MG63 (cell line): ENCODE data around the gene NUP210. TPM values are rescaled to one million over a fixed set of nuclear protein-coding genes. Genes with fewer than 3 reads are reported as not detected.
"Not testable (repeated sequence)": the region's sequence is repeated elsewhere in the genome, so short reads cannot be mapped to it uniquely, and the experiment has no call there.

Source experiments
- DNase-seq: peaks from one replicate; pipeline ENCODE4 v3.0.0-alpha.2; 2020
- H3K27me3 ChIP-seq: fragments of 250-450 bp; sonication (Bioruptor Pico); 2 replicates; pipeline ENCODE4 v1.5.1; 2020; ENCODE audit warnings: mild to moderate bottlenecking, moderate library complexity
- H3K36me3 ChIP-seq: fragments of 250-450 bp; sonication (Bioruptor Pico); 2 replicates; pipeline ENCODE4 v1.5.1; 2020; ENCODE audit warnings: mild to moderate bottlenecking, moderate library complexity
- H3K4me3 ChIP-seq: fragments of 250-450 bp; sonication (Bioruptor Pico); 2 replicates; pipeline ENCODE4 v1.5.1; 2020; ENCODE audit warnings: mild to moderate bottlenecking, moderate library complexity
- H3K9me3 ChIP-seq: fragments of 250-450 bp; sonication (Bioruptor Pico); 2 replicates; pipeline ENCODE4 v1.5.1; 2020; ENCODE audit warnings: mild to moderate bottlenecking, moderate library complexity
- total RNA-seq: library from RNA; depleted of rRNA; stranded (reverse); fragments of >200 nt; shearing (Covaris generic); gene quantifications from 2 replicates; pipeline ENCODE4 v1.2.3, GENCODE V29; 2014; ENCODE audit warnings: low replicate concordance; rRNA removed

Gene NUP210
- 14.6 and 16.4 TPM in 2 replicates for total RNA-seq

DNA sequence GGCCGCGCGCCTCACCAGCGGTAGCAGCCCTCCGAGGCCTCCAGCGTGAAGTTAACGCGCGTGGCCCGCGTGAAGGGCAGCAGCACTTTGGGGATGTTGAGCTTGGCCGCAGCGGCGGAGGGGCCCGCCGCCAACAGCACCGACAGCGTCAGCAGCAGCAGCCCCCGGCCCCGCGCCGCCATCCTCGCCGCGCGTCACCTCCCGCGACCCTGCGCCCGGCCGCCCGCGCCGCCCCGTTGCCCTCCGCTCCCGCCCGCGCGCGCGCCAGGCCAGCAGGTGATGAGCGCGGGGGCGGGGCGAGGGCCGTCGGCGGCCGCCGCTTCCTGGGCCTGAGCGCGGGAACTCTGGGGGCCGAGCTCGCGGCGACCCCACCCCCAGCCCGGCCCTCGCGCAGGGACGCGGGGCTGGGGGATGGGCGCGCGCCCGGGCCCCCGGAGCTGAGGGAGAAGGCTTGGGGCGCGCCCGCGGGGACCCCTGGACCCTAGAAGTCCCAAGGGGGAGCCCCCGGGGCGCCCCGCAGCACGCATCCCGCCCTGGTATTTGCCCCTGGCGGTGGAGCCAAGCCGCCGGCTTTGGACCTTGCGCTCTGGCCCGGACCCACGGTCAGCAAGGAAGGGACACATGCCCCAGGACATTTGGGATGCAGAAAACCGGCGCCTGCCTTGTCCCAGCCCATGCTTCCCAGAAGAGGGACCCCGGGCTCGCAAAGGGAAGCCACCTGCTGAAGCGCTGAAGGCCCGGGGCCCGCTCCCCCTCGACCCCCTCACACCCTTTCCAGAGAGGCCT, at the start of gene NUP210:
NUP210 (minus strand) TSS at position 278 of the 786 bp plus-strand sequence; CDS start at position 182, 96 bp downstream.
- Histone ChIP-seq H3K4me3 (peak within 1 kb of the TSS; percentile 50), H3K36me3 (no peaks in the 10 kb centered on the region), H3K27me3 (no peaks in the 10 kb centered on the region), H3K9me3 (no peaks in the 10 kb centered on the region)
- peak; percentile 38 for DNase-seq

DNA sequence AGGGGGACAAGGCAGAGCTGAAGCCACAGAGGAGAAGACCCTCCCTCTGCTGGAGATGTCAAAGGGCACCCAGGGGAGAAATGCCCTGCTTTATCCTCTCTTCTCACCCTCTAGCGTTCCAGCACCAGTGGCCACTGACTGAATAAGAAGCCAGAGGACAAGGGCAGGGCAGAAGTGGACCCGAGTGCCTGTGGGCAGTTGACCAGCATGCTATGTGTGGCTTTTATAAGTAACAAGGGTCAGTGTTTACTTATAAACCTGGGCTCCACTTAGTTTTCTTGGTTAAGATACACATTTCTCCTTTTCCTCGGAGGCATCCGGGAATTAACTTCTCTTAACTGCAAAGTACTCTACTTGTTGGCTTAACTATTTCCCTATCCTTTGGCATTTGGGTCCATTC, 46.7 kb upstream of the NUP210 start:
- Histone ChIP-seq H3K9me3 (no peaks in the 10 kb centered on the region), H3K27me3 (no peaks in the 10 kb centered on the region), H3K36me3 (no peaks in the 10 kb centered on the region), H3K4me3 (no peak overlapping the region)
- DNase-seq: no peak

DNA sequence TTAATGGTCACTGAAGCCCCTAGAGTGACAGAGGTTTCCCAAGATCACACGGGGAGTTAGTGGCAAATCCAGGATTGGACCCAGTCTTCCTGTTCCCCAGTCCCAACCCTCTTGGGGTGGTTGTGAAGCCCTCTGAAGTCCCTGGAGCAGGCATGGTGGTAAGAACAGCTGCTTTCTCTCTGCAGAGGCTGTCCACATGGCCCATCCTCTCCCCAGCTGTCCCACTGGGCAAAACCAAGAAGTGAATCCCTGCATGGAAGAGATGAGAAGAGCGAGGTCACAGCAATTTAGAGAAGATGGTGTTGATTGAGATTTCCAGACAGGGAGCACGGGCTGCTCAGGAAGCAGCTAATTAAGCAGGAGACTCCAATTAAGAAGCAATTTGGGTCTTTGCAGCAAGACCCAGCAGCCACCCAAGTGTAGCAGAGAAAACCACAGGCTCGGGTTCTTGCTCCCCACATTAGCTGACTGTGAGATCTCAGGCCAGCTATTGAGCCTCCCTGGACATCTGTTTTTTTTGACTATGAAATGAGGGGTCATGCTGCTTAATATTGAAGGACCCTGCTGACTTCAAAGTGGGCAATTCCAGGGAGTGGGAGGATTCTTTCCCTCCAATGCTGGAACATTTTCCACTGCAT, 45.2 kb upstream of the NUP210 start:
- Histone ChIP-seq H3K4me3 (no peak overlapping the region), H3K9me3 (no peaks in the 10 kb centered on the region), H3K36me3 (no peaks in the 10 kb centered on the region), H3K27me3 (no peaks in the 10 kb centered on the region)
- DNase-seq: no peak

DNA sequence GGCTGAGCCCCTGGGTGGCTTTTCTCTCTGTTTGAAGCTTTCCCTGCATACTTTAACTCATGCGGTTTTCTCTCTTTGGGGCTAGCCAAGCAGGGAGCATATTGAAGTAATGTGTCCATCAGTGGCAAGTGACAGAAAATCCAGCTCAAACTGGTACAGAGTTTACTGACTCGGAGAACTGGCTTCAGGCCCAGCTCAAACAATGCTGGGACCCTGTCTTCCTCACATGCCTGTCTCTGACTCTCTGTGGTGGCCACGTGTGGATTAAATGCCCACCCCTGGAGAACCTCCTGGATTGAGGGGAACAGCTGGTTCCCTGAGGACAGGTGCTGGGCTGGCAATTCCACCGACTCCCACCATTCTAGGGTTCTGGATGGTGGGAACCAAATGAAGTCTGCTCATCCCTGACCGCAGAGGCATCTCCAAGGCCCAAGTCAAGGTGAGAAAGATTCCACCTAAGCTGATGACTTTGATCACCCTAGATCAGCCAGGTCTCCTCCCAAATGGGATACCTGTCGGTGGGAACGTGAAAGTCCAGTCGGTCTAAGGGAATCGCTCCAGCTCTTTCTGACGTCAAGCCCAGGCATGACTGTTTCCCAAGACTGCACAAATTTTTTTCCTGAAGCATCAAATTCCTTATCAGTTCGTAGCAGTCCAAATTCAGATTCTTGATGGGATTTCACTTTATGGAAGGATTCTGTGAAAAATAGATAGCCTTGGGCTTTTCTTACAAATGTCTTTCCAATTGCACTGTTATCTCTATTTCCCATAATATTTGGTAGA, 43.7 kb upstream of the NUP210 start:
- no peaks in the 10 kb centered on the region for H3K27me3 ChIP-seq
- no peaks in the 10 kb centered on the region for H3K9me3 ChIP-seq
- no peaks in the 10 kb centered on the region for H3K36me3 ChIP-seq
- H3K4me3 ChIP-seq: no peak overlapping the region
- DNase-seq: no peak

DNA sequence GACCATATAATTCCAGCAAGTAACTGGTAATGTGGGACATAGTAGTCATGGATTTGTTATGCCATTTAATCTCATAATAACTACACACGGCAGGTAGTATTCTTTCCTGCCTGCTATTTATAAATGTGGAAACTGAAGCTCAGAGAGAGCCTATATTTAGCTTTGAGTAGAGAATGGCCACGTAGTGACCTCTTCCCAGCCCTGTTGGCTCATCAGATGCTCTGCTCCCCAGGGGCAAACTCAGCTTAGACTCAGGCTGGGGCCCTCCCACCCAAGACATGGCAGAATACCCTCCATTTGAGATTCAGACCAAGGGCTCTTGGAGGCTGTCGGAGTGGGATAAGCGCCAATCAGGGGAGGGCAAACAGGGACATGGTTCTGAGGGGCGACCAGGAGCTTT, 42.7 kb upstream of the NUP210 start:
- Histone ChIP-seq H3K27me3 (no peaks in the 10 kb centered on the region), H3K36me3 (no peaks in the 10 kb centered on the region), H3K4me3 (no peak overlapping the region), H3K9me3 (no peaks in the 10 kb centered on the region)
- DNase-seq: no peak

DNA sequence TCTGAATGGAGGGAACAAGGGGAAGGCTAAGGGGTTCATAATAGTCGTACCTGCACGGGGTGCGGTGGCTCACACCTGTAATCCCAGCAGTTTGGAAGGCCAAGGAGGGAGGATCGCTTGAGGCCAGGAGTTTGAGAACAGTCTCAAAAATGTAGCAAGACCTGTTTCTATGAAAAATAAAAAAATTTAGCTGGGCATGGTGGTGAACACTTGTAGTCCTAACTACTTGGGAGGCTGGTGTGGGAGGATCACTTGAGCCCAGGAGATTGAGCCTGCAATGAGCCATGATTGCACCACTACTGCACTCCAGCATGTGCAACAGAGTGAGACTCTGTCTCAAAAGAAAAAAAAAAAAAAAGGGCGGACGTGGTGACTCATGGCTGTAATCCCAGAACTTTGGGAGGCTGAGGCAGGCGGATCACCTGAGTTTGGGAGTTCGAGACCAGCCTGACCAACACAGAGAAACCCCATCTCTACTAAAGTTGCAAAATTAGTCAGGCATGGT, 42.1 kb upstream of the NUP210 start:
- H3K27me3 ChIP-seq: no peaks in the 10 kb centered on the region
- H3K9me3 ChIP-seq: no peaks in the 10 kb centered on the region
- H3K36me3 ChIP-seq: no peaks in the 10 kb centered on the region
- H3K4me3 ChIP-seq: no peak overlapping the region
- no peak for DNase-seq

DNA sequence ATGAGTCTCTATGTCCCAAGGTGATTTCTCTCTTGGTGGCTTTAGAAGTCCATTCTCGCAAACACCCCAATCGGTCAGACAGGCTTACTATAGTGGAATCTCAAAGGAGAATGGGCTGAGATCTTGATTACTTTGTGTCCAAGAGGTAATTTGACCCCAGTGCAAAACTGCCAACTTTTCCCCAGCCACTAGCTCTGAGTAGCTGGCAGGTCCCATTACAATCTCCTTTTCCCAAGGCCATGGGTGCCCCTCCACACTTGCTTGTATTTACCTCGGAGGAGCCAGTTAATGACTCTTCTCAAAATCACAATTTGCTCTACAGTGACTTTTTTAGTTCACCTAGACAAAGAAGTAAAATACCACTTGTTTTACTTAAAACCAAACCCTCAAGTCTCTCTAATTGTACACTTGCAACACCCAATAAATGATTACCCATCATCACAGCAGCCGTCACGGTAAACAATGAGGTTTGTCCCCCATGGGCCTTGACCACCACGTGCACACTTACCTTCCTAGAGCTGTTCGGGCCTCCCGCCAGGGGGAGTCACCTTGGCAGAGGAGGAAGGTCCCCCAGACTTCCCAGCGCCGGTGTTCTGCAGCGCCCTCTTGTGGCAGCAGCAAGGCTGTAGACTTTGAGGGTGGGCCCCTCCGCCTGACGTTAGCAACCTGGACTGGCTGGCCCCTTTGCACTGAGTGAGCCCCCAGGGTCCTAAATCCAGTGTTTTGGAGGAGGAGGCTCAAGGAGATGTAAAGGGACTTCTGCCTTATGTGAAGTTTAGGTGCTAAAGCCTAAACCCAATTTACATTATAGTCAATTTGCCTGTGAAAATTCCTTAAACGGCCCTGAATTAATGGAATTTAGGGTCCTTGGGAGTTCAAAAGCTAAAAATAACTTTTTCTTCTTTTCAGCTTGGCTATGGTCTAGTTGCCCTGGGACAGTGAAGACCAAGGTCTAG, 41.3 kb upstream of the NUP210 start:
- Histone ChIP-seq H3K36me3 (no peaks in the 10 kb centered on the region), H3K4me3 (no peak overlapping the region), H3K27me3 (no peaks in the 10 kb centered on the region), H3K9me3 (no peaks in the 10 kb centered on the region)
- no peak for DNase-seq

DNA sequence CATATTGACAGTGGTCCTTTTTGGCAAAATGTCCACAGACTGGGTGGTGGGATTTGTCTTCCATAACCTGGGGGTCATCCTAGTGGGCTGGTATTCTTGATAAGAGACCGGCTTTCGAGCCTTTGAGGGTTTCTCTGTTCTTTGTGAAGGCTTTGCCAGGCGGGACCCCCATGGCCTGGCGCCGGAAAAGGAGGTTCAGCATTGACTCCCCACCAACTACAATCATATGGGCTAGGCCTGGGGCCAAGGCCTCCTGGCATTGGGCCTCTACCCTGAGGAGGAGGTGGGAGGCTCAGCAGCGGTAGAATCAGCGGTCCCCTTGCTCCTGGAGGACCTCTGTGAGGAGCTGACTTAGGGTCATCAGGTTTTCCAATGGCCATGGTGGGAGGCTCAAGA, 40.2 kb upstream of the NUP210 start:
- no peaks in the 10 kb centered on the region for H3K9me3 ChIP-seq
- no peak for DNase-seq
- H3K27me3 ChIP-seq: no peaks in the 10 kb centered on the region
- no peak overlapping the region for H3K4me3 ChIP-seq
- H3K36me3 ChIP-seq: no peaks in the 10 kb centered on the region

DNA sequence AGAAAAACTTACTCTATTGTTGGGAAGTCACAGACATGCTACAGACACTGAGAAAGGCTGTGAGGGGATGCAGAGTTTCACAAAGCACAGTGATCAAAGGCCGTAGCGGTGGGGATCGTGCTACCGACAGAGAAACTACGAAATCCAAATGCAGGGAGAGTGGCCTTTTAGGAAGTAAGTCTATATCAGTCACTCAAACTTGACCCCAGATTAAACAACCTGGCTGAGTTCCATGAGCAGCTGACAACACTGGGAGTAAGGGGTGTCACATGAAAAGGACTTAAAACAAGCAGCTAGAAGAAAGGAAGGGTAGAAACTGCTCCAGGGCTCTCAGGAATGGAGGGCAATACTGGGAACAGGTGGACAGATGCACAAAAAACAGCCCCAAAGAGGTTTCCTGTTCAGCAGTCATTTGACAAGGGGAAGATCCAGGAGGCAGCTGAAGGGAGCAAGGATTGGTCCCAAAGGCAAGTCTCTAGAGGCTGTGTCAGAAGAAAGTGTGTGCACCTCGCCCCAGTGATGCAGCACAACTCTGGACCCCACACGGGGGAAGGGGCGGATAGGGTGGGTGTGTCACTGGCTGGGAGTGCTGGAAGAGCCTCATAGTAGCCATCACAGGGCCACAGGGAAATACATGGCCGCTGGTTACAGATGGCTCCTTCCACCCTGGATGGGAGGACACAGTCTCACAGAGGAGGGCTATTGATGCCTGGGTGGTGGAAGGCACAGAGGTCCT, 39.7 kb upstream of the NUP210 start:
- H3K4me3 ChIP-seq: no peak overlapping the region
- H3K9me3 ChIP-seq: no peaks in the 10 kb centered on the region
- H3K36me3 ChIP-seq: no peaks in the 10 kb centered on the region
- no peak for DNase-seq
- H3K27me3 ChIP-seq: no peaks in the 10 kb centered on the region

DNA sequence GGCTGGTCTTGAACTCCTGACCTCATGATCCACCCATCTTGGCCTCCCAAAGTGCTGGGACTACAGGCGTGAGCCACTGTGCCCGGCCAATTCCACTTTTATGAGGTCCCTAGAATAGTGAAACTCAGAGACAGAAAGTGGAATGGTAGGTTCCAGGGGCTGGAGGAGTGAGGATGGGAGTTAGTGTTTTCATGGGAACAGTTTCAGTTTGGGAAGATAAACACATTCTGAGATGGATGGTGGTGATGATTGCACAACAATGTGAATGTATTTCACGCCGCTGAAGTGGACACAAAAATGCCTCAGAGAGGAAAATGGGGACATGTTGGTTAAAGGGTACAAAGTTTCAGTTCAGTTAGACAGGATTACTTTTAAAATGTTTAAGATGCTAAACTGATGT, 37.5 kb upstream of the NUP210 start:
- no peaks in the 10 kb centered on the region for H3K9me3 ChIP-seq
- H3K36me3 ChIP-seq: no peaks in the 10 kb centered on the region
- H3K27me3 ChIP-seq: no peaks in the 10 kb centered on the region
- H3K4me3 ChIP-seq: no peak overlapping the region
- no peak for DNase-seq

DNA sequence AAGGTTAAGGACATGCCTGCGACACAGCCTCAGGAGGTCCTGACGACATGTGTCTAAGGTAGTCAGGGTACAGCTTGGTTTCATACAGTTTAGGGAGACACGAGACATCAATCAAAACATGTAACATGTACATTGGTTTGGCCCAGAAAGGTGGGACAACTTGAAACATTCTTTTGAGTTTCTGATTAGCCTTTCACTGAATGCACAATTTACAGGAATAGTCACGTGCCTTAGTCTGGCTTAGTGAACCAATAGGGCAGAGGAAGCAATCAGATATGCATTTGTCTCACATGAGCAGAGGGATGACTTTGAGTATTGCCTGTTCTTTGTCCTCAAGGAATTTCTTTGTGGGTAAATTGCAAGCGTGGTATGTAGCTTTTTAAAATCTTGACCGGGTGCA, 35.5 kb upstream of the NUP210 start:
- H3K9me3 ChIP-seq: no peaks in the 10 kb centered on the region
- H3K36me3 ChIP-seq: no peaks in the 10 kb centered on the region
- no peak overlapping the region for H3K4me3 ChIP-seq
- no peaks in the 10 kb centered on the region for H3K27me3 ChIP-seq
- DNase-seq: no peak

DNA sequence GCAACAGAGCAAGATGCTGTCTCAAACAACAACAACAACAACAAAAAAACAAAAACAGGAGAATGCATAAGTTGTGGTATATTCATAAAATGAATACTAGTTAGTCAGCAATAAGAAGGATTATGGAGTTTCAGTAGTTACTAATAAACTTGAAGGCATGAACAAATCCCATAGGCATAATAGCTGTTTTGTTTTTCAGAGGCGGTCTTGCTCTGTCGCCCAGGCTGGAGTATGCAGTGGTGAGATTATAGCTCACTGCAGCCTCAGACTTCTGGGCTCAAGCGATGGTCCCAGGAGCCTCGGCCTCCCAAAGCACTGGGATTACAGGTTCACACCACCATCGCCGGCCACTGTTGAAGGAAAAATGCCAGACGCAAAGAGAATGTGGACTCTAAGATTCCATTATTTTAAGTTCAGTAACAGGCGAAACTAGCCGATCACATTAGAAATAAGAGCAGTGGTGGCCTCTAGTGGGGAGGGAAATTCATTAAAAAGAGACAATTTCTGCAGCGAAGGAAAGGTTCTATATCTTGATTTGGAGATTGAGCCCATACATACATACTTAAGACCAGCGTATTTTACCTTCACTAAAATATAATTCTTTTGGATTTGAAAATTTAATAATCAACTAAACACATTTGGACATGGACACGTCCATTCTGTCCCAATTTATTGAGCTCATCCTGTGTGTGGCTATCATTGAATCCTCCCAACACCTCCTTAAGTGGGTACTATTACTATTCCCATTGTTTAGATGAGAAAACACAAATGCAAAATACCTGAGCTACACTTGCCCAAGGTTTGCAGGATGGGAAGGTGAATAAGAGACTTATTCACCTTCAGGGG, 32.6 kb upstream of the NUP210 start:
- no peaks in the 10 kb centered on the region for H3K9me3 ChIP-seq
- DNase-seq: no peak
- no peaks in the 10 kb centered on the region for H3K36me3 ChIP-seq
- H3K4me3 ChIP-seq: peak overlapping the region; percentile 50
- H3K27me3 ChIP-seq: no peaks in the 10 kb centered on the region

DNA sequence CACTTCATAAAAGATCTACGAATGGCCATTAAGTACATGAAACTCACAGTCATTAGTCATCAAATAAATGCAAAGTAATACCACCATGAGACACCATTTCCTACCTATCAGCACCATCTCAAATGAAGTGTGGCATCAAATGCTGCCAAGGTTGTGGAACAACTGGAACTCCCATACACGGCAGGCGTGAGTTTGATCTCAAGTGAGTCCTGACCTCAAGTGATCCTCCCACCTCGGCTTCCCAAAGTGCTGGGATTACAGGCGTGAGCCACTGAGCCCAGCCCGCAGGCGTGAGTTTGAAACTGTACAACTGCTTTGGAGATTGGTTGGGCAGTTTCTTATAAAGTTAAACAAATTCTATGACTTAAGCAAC, 31.2 kb upstream of the NUP210 start:
- H3K4me3 ChIP-seq: peak overlapping the region; percentile 50
- DNase-seq: peak; percentile 26
- no peaks in the 10 kb centered on the region for H3K9me3 ChIP-seq
- H3K27me3 ChIP-seq: no peaks in the 10 kb centered on the region
- no peaks in the 10 kb centered on the region for H3K36me3 ChIP-seq

DNA sequence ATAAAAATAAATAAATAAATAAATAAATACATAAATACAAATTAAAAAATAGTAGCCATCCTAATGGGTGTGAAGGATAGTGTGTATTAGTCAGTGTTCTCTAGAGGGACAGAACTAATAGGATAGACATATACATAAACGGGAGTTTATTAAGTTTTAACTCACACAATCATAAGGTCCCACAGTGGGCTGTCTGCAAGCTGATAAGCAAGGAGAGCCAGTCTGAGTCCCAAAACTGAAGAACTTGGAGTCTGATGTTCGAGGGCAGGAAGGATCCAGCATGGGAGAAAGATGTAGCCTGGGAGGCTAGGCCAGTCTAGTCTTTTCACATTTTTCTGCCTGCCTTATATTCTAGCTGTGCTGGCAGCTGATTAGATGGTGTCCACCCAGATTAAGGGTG, 22.8 kb upstream of the NUP210 start:
- not testable (repeated sequence) for H3K36me3 ChIP-seq, H3K9me3 ChIP-seq, DNase-seq, H3K4me3 ChIP-seq, H3K27me3 ChIP-seq

DNA sequence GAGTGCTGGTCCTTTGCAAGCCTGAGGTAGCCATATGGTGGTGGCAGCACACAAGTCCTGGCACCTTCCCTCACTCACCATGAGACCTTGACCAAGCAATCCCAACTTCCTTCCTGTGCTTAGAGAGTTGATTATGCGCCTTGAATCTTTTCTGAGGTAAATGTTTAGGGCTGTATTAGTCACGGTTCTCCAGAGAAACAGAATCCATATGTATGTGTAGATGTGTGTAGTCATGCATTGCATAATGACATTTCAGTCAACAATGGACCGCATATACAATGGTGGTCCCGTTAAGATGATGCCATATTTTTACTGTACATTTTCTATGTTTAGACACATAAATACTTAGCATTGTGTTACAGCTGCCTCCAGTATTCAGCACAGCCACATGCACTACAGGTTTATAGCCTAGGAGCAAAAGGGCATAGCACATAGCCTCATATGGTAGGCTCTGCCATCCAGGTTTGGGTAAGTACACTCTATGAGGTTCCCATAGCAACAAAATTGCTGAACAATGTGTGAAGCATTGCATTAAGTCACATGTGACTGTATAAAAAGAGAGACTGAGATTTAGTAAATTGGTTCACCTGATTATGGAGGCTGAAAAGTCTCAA, 20.2 kb upstream of the NUP210 start:
- Histone ChIP-seq H3K36me3 (no peaks in the 10 kb centered on the region), H3K4me3 (no peak overlapping the region), H3K27me3 (no peaks in the 10 kb centered on the region), H3K9me3 (no peaks in the 10 kb centered on the region)
- DNase-seq: no peak
